GM23338 (cell line): Measurements from ENCODE around the gene PLPPR3. TPM values are rescaled to one million over a fixed set of nuclear protein-coding genes. Genes with fewer than 3 reads are reported as not detected.

ENCODE experiments used
- ATAC-seq: fragments of 200-7000 bp; cut with Tn5 transposase; 3 replicates; pipeline ENCODE4 v1.9.1; 2020
- DNase-seq: peaks from one replicate; pipeline ENCODE4 v3.0.0-alpha.2; 2015; ENCODE audit warnings: low spot score
- H2AFZ ChIP-seq: fragments of 200-600 bp; sonication (generic); 2 replicates; pipeline ENCODE4 v1.8.0; 2016; ENCODE audit warnings: antibody characterized with exemption, mild to moderate bottlenecking, moderate library complexity
- H3F3A ChIP-seq: fragments of 200-600 bp; sonication (generic); replicated peaks from 2 replicates; pipeline ENCODE4 v1.8.0; 2017; ENCODE audit warnings: antibody characterized with exemption, mixed run types, low read depth
- H3K27ac ChIP-seq: fragments of 200-600 bp; sonication (generic); 2 replicates; pipeline ENCODE4 v1.6.1; 2016; ENCODE audit warnings: low read depth
- H3K27me3 ChIP-seq: fragments of 200-600 bp; sonication (generic); 2 replicates; pipeline ENCODE4 v1.8.0; 2016; ENCODE audit warnings: mild to moderate bottlenecking, mixed run types, moderate library complexity; ENCODE audit not compliant: insufficient read depth
- H3K36me3 ChIP-seq: fragments of 200-600 bp; sonication (generic); 2 replicates; pipeline ENCODE4 v1.8.0; 2016; ENCODE audit warnings: mild to moderate bottlenecking; ENCODE audit not compliant: insufficient read depth
- H3K4me1 ChIP-seq: fragments of 200-600 bp; sonication (generic); 2 replicates; pipeline ENCODE4 v1.8.0; 2016; ENCODE audit warnings: mild to moderate bottlenecking, moderate library complexity; ENCODE audit not compliant: insufficient read depth
- H3K4me2 ChIP-seq: fragments of 200-600 bp; sonication (generic); 2 replicates; pipeline ENCODE4 v1.7.1; 2017; ENCODE audit warnings: mixed run types
- H3K4me3 ChIP-seq: fragments of 200-600 bp; sonication (generic); 2 replicates; pipeline ENCODE4 v1.6.1; 2016; ENCODE audit warnings: mixed run types
- H3K79me2 ChIP-seq: fragments of 200-600 bp; sonication (generic); replicated peaks from 2 replicates; pipeline ENCODE4 v1.8.0; 2017; ENCODE audit warnings: mild to moderate bottlenecking; ENCODE audit not compliant: insufficient read depth
- H3K9me2 ChIP-seq: fragments of 200-600 bp; sonication (generic); 2 replicates; pipeline ENCODE4 v1.8.0; 2017; ENCODE audit not compliant: insufficient read depth
- H4K20me1 ChIP-seq: fragments of 200-600 bp; sonication (generic); replicated peaks from 2 replicates; pipeline ENCODE4 v1.8.0; 2017; ENCODE audit warnings: mild to moderate bottlenecking; ENCODE audit not compliant: insufficient read depth
- H3K27ac Mint-ChIP-seq: 2 replicates; pipeline ENCODE4 v1.8.0; 2020; ENCODE audit warnings: inconsistent platforms, mild to moderate bottlenecking, moderate library complexity, mixed read lengths
- H3K27me3 Mint-ChIP-seq: 3 replicates; pipeline ENCODE4 v1.8.0; 2022; ENCODE audit warnings: low read depth, mild to moderate bottlenecking, moderate library complexity, mixed read lengths, inconsistent platforms; ENCODE audit not compliant: insufficient read depth, poor library complexity
- H3K36me3 Mint-ChIP-seq: 3 replicates; pipeline ENCODE4 v1.8.0; 2021; ENCODE audit warnings: low read depth, mild to moderate bottlenecking, inconsistent platforms, moderate library complexity, mixed read lengths
- H3K4me1 Mint-ChIP-seq: 3 replicates; pipeline ENCODE4 v1.8.0; 2020; ENCODE audit warnings: mild to moderate bottlenecking, inconsistent platforms, mixed read lengths
- H3K4me3 Mint-ChIP-seq: 3 replicates; pipeline ENCODE4 v1.8.0; 2021; ENCODE audit warnings: moderate library complexity, mild to moderate bottlenecking, inconsistent platforms, mixed read lengths
- H3K9me3 Mint-ChIP-seq: 3 replicates; pipeline ENCODE4 v1.8.0; 2020; ENCODE audit warnings: moderate library complexity, mild to moderate bottlenecking, inconsistent platforms, mixed read lengths
- CREB1 ChIP-seq: fragments of 250-450 bp; sonication (Bioruptor Pico); IDR thresholded peaks from 2 replicates; pipeline ENCODE4 v1.5.0; 2020; ENCODE audit warnings: low read depth, mild to moderate bottlenecking, moderate library complexity
- CTCF ChIP-seq, 2 experiments: fragments of 200-600 bp in 1 of 2; sonication (generic) in 1 of 2; conservative IDR thresholded peaks; 2 replicates each; pipeline versions ENCODE4 v1.5.1 to v1.6.1; 2016 to 2017; ENCODE audit warnings: antibody characterized with exemption in 2 of 2, low read depth in 2 of 2, mild to moderate bottlenecking in 2 of 2, moderate library complexity in 1 of 2
- EZH2phosphoT487 ChIP-seq: fragments of 200-600 bp; sonication (generic); IDR thresholded peaks from one replicate; pipeline ENCODE4 v1.8.1; 2018; ENCODE audit warnings: antibody characterized with exemption; ENCODE audit not compliant: unreplicated experiment
- POLR2AphosphoS5 ChIP-seq: IDR thresholded peaks from 2 replicates; pipeline ENCODE4 v1.6.1; 2016; ENCODE audit warnings: antibody characterized with exemption, low read depth
- STAT1 ChIP-seq: IDR thresholded peaks from one replicate; pipeline ENCODE4 v1.6.1; 2016; ENCODE audit warnings: antibody characterized with exemption; ENCODE audit not compliant: unreplicated experiment
- ZNF114 ChIP-seq: fragments of 250-450 bp; sonication (Bioruptor Pico); IDR thresholded peaks from 2 replicates; pipeline ENCODE4 v1.5.0; 2020; ENCODE audit warnings: mild to moderate bottlenecking, moderate library complexity
- ZNF462 ChIP-seq: fragments of 250-450 bp; sonication (Bioruptor Pico); IDR thresholded peaks from 2 replicates; pipeline ENCODE4 v1.5.0; 2020; ENCODE audit warnings: mild to moderate bottlenecking, moderate library complexity
- polyA plus RNA-seq: library from polyadenylated mRNA; unstranded; fragments of >200 nt; fragmentation: Nextera tagmentation; extraction: Ambion mirVana; gene quantifications from 2 replicates; pipeline ENCODE4 v1.2.1, GENCODE V29; 2016
- total RNA-seq: library from RNA; depleted of rRNA; stranded (reverse); fragments of >200 nt; shearing (Covaris generic); gene quantifications from 2 replicates; pipeline ENCODE4 v1.2.3, GENCODE V29; 2014

Gene PLPPR3
- total and polyA plus RNA-seq, 2 experiments from 2014 or later, result 14.8 to 81.1 TPM

GRCh38 chr19:861756-862580 lies 40.2 kb upstream of the PLPPR3 start:
- DNase-seq (peak; percentile 94), ATAC-seq (peak; percentile 64)
- Histone ChIP-seq H3K4me3 (peak overlapping the region; percentile 56; the same call in 1 of the 2 replicates), H4K20me1 (peaks cover 9% of the 10 kb centered on the region; the same call in 1 of the 2 replicates), H3K36me3 (no peaks in the 10 kb centered on the region), H3K27me3 (peaks cover 28% of the 10 kb centered on the region), H3K9me2 (no peaks in the 10 kb centered on the region), H3K4me1 (no peaks in the 10 kb centered on the region), H2AFZ (no peak overlapping the region; the same call in 1 of the 2 replicates), H3K79me2 (no peaks in the 10 kb centered on the region), H3K27ac (no peak overlapping the region), H3F3A (peaks cover 20% of the 10 kb centered on the region), H3K4me2 (peak overlapping the region; percentile 79; the same call in 1 of the 2 replicates)
- H3K4me1 Mint-ChIP-seq, result no peaks in the 10 kb centered on the region
- H3K27ac Mint-ChIP-seq, result no peak overlapping the region
- H3K9me3 Mint-ChIP-seq, result no peaks in the 10 kb centered on the region; the same call in 2 of the 3 replicates
- H3K27me3 Mint-ChIP-seq, result peaks cover 27% of the 10 kb centered on the region
- peak; percentile 53 to 71 for TF ChIP-seq CTCF (conservative IDR thresholded peaks at IDR 0.05; ENCODE audit: low read depth in 2 of 2)
- TF ChIP-seq ZNF462 (CRISPR knock-in tag), result no peak
- no peak for TF ChIP-seq ZNF114 (CRISPR knock-in tag)
- no peak for TF ChIP-seq EZH2phosphoT487
- no peak for TF ChIP-seq STAT1
- TF ChIP-seq POLR2AphosphoS5, result no peak
- peak; percentile 54; the same call in 1 of the 2 replicates for TF ChIP-seq CREB1
- no peak overlapping the region; the same call in 2 of the 3 replicates for H3K4me3 Mint-ChIP-seq
- 0 out of 3 replicates have a peak, but pooled peaks cover 3% of the 10 kb centered on the region for H3K36me3 Mint-ChIP-seq
